Gastrocnemius medialis (tissue), 4 donors: ENCODE results near the gene RAET1E.

ENCODE experiments used
- POLR2A ChIP-seq, 2 donors: fragments of 450-650 bp; IDR thresholded peaks; one replicate each; pipeline ENCODE4 v1.6.1; 2017; ENCODE audit warnings: antibody characterized with exemption in 2 of 2, mild to moderate bottlenecking in 2 of 2, moderate library complexity in 2 of 2
- TF ChIP-seq, protein P1 (sequence below), 5 experiments: fragments of 450-650 bp in 3 of 5; fragments of 200-600 bp in 2 of 5; sonication (generic) in 2 of 5; IDR thresholded peaks in 4 of 5; conservative IDR thresholded peaks in 1 of 5; 1 replicate in 4 of 5; 2 replicates in 1 of 5; pipeline ENCODE4 v1.5.1; 2016 to 2019; ENCODE audit warnings: antibody characterized with exemption in 5 of 5, mild to moderate bottlenecking in 3 of 5, moderate library complexity in 3 of 5

DNA sequence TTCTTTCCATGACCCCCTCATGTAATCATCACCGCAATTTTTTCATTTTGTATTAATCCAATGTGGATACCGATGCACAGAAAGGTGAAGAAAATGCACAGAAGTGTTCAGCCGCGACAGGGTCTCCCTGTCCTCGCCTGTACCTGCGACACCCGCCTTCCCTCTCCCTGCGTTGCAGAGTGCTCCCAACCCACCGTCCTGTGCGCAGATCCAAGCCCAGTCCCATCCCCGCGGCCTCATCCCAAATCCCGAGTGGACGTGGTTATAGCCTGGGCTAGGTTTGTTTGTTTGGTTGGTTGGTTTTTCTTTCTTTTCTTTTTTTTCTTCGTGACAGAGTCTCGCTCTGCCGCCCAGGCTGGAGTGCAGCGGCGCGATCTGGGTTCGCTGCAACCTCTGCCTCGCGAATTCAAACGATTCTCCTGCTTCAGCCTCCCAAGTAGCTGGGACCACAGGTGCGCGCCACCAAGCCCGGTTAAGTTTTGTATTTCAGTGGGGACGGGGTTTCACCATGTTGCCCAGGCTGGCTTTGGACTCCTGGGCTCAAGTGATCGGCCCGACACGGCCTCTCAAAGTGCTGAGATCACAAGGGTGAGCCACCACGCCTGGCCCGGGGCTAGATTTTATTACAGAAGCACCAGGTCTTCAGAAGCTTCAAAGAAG lies 25.5 kb upstream of the RAET1E start:
- TF ChIP-seq, protein P1, sequence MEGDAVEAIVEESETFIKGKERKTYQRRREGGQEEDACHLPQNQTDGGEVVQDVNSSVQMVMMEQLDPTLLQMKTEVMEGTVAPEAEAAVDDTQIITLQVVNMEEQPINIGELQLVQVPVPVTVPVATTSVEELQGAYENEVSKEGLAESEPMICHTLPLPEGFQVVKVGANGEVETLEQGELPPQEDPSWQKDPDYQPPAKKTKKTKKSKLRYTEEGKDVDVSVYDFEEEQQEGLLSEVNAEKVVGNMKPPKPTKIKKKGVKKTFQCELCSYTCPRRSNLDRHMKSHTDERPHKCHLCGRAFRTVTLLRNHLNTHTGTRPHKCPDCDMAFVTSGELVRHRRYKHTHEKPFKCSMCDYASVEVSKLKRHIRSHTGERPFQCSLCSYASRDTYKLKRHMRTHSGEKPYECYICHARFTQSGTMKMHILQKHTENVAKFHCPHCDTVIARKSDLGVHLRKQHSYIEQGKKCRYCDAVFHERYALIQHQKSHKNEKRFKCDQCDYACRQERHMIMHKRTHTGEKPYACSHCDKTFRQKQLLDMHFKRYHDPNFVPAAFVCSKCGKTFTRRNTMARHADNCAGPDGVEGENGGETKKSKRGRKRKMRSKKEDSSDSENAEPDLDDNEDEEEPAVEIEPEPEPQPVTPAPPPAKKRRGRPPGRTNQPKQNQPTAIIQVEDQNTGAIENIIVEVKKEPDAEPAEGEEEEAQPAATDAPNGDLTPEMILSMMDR (IDR thresholded peaks at IDR 0.05 in 4 of 5, conservative IDR thresholded peaks at IDR 0.05 in 1 of 5), result no peak
- no peak for TF ChIP-seq POLR2A (IDR thresholded peaks at IDR 0.05)
